OCI-M1 (cell line): Measurements from ENCODE around the gene KIDINS220.

Source experiments
- DNase-seq: peaks from one replicate; lab custom pipeline; 2025; lab: John Stamatoyannopoulos, UW

Gene KIDINS220

DNA sequence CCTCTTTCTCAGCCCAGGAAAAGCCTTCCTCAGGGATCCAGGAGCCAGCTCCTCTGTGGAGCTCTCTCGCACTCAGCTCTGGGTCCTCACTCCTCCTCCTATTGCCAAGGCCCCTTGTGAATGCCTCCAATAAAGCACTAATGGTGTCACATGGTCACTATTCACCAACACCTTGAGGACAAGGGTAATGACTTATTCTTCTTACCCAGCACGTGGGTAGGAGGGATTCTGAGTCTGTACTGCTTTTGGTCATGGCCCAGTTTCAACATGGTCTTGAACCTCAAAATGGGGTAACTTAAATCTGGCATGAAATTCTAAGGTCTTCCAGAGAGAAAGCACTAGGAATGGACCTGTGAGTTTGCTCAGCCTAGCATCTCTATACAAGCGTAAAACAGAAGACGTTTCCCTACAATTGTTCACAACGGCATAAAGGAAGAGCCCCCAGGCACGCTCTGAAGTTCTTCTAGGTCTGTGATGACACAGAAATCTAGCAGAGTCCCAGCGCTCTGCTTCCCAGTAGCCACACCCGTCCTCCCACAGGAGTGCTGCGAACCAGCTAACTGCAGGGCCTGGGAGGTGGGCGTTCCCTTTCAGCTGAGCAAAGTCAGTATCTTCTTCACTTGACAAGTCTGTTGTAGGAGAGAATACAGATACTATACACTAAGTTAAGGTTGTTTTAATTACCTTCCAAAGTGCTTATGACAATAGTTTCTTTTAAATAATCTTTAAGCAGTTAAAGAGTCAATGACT is 14.6 kb upstream of the KIDINS220 start:
- DNase-seq: peak; percentile 54

DNA sequence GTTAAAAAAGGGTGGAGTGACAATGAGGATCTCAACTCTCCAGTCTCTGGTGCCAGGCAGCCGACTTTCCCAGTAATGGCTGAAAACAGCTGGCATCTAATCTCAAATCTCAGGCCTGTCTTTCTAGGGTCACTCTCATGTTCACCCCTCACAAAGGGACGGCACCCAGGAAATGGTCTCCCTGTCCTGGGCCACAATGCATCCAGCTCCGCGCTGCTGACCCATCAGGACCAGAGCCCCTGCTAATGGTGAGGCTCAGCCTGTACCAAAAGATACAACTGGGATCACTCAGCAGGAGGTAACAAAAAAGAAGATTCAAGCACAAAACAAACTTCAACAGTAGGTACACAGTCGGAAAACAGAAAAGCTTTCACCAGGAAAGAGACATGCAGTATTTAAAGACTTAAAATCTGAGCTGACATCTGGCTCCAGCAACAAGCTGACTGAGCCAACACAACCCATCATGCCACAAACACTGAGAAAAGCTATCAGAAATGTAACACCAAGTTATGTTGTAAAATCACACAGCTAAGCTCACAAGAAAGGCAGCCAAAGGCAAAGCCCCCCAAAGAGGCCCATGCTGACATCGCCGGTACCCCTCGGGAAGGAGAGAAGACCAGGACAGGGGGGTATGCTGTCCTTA is 13.6 kb upstream of the KIDINS220 start:
- no peak for DNase-seq

DNA sequence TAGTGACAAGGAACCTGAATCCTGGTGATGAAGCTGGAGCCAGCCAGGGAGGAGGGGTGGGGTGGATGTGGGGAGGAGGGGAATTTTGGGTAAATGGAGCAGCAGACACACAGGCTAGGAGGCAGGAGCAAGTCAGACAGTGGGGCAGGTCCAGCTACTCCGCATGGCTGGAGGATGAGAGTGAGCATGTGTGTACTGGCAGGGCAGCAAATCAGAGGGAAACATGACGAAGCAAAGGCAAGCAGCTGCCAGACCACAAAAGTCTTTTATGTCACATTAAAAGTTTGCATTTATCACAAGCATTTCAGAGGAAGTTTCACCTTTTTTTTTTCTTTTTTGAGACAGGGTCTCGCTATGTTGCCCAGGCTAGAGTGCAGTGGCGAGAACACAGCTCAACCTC is 11.9 kb upstream of the KIDINS220 start:
- DNase-seq: no peak

DNA sequence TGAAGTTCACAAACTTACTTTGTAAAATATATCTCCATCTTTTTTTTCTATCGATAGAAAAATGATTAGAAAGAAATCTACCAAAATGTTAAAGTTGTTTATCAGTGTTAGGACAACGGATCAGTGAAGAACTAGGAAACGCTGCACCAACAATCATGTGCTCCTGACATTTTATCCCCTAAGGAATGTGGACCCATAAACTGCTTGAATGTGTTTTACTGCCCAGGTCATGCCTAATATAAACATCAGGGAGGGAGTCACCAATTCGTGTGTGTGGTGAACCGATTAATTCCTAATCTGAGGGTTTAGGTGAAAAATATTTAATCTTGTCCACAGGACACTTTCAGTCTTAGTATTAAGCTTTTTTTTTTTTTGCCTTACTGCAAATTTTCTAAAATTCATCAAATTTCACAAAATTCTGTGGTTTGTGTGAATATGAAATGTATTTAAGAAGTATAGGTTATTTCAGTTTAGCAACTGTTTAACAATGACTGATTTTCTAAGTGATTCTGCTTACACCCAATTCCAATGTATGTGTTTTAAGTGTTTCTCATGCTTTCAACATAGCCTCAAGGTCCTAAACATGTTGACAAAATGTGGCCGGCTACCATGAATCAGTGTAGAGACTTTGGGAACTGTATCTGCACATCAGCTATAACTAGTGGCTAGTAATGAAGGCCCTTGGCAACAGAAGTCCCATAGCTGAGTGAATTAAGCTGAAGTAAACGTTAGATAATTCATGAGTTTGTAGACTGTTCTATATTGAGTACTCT is 11.1 kb upstream of the KIDINS220 start:
- DNase-seq: no peak

DNA sequence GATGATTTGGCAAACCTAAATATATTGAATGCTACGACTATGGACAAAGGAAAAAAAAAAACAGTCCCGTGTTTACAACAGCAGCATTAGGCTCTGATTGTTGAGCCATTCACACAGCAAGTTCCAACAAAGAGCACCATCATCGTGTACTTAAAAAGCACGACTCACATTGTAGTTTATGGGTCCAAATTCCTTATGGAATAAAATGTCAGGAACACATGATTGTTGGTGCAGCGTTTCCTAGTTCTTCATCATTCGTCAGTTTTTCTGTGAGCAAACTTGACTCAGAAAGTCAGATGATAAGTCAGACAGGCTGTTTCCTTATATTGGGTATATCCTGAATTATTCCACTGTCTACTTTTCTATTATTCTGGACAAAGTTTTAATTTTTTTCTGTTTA is 10.0 kb upstream of the KIDINS220 start:
- DNase-seq: no peak

DNA sequence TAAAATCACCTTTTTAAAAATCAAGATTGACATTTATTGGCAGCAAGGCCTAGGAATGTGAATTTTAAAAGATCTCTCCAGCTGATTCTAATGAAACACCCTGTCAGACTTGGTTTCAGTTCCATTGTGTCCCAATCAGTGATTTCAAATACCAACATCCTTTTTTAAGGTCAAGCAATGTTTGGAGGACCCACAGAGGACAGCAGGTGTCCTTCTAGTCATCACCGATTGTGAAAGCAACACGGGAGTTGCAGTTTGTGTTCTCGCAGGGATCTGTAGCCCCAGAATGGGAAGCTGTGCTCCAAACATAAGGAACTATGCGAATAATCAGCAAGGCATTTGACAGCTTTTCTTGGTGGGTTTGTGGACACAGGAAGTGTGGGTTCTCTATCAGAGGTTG is 4.5 kb upstream of the KIDINS220 start:
- DNase-seq: no peak

DNA sequence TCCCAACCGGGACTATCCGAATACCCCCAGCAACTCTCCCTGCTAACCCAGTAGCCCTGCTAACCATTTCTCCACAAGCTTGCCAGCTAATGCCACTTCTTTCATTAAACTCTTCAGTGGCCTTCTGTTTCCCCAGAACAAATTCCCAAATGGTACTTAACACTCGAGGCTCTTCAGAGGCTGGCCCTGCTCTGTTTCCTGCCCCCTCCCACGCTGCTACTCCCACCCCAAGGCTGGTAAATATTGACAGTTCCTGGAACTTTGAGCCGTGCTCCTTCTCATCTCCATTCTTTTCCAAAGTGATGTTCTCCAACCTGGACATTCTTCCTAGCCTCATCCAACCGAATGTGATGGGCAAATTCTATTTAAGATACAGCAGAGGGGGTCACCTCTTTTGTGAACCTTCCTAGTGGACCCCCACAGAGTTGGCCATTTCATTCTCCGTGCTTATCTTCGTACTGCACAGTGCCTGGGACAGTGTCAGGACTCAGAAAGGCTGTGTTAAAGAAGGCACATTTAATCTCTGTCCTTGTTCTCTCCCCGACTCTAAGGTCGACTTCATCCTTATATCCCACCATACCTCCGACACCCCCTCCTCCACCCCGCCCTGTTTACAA is 3.2 kb upstream of the KIDINS220 start:
- no peak for DNase-seq

DNA sequence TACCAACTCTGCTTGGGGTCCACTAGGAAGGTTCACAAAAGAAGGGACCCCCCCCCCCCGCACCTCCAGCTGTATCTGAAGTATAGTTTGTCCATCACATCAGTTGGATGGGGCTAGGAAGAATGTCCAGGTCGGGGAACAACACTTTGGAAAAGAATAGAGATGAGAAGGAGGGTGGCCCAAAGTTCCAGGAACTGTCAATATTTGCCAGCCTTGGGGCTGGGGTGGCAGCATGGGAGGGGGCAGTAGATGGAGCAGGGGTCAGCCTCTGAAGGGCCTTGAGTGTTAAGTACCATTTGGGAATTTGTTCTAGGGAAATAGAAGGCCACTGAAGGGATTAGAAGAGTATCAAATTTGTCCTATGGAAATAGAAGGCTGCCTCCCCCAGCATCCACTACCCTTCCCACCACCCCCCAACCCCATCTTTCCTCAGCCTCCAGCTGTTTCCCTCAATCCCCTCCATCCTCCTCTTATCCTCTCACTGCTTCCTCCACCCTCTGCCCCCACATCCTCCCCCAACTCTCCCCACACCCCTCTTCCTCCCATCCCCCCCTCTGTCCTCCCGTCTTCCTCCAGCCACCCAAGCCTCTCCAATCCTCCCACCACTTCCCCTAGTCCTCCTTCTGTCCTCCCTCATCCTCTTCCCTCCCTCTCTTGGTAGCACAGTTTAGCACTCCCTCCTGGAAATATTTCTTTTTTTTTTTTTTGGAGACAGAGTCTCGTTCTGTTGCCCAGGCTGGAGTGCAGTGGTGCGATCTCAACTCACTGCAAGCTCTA is 2.0 kb upstream of the KIDINS220 start:
- DNase-seq: no peak

DNA sequence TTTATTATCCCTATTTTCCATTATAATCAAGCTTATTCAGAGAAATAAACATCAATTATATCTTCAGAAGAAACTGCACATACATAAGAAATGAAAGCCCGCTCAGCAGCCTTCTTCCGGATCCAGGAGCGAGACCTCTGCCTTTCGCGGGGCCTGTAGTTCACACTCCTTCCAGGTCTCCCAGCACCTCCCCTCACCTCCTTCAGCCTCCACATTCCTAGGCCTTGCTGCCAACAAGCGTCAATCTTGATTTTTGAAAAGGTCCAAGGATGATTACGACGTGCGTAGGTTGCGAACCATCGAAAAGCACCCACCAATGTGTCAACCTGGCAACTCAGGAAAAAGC is 355 bp upstream of the KIDINS220 start:
- no peak for DNase-seq

DNA sequence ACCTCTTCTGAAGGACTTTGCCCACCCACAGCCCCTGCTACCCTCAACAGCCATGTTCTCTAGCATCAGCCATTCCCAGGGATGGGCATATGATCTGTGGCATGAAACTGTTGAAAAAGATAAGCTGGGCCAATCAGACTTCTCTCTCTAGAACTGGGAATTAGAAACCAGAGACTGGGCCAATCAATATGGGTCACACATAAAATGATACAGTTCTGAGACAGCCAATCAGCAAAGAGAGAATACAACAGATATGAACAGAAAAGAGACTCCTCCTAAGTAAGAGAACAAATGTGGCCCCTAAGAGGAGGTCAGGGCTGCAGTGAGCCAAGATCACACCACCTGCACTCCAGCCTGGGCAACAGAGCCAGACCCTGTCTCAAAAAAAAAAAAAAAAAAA is 2.1 kb downstream of the KIDINS220 start:
- no peak for DNase-seq

DNA sequence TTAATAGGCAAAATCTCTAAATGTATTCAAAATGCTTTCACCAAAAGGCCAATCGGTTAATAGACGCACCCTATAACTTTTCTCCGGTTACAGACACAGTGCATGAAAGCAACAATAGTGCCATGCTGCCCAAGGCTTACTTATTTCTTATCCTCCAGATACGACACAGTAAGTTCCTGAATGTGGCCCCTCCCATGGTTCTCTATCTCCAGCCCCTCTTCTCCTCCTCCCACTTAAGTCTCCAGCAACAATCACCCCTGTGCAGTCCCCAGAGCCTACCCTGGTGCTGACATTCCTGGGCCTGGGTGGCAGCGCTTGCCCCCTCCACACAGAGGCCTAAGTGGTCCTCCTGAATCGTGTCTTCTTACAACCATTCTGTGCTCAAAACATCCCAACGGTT is 3.6 kb downstream of the KIDINS220 start:
- no peak for DNase-seq

DNA sequence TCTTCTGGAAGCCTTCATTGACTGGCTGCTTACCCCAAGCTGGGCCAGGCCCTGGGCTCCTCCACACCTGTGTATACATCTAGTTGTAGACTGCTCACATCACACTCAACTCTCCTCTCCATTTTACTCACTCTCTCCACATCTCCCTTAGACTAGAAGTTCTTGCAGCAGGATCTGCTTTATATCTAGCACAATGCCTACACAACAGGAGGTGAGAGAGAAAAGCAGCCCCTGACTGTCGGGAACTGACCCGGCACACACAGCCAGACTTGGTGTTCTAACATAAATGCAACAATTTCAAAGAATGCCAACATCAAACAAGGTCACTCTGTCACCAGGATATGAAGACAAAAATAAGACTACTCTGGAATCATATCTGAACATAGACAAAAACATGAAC is 5.9 kb downstream of the KIDINS220 start:
- no peak for DNase-seq

DNA sequence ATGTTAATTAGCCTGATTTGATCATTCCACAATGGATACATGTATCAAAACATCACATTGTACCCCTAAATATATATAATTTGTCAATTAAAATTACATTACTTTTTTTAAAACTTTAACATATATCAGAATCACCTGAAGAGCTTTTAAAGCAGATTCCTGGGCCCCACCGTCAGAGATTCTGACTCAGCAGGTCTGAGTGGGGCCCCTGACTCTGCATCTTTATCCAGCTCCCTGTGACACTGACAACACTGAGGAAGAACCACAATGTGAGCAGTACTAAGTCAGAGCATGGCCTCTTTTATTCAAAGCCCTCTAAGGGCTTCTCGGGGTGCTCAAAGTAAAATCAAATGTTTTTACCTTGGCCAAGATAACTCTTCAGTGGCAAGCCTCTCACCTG is 9.7 kb downstream of the KIDINS220 start:
- DNase-seq: no peak

DNA sequence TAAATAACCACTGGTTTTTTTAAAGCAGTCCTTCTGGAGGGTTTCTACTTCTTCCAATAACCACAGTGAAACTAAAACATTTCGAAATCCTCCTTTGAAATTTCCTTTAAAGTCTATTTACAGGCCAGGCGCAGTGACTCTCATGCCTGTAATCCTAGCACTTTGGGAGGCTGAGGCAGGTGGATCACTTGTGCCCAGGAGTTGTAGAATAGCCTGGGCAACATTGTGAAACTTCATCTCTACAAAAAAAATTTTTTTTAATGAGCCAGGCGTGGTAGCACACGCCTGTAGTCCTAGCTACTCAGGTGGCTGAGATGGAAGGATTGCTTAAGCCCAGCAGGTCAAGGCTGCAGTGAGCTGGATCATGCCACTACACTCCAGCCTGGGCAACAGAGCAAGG is 15.2 kb downstream of the KIDINS220 start:
- DNase-seq: no peak

DNA sequence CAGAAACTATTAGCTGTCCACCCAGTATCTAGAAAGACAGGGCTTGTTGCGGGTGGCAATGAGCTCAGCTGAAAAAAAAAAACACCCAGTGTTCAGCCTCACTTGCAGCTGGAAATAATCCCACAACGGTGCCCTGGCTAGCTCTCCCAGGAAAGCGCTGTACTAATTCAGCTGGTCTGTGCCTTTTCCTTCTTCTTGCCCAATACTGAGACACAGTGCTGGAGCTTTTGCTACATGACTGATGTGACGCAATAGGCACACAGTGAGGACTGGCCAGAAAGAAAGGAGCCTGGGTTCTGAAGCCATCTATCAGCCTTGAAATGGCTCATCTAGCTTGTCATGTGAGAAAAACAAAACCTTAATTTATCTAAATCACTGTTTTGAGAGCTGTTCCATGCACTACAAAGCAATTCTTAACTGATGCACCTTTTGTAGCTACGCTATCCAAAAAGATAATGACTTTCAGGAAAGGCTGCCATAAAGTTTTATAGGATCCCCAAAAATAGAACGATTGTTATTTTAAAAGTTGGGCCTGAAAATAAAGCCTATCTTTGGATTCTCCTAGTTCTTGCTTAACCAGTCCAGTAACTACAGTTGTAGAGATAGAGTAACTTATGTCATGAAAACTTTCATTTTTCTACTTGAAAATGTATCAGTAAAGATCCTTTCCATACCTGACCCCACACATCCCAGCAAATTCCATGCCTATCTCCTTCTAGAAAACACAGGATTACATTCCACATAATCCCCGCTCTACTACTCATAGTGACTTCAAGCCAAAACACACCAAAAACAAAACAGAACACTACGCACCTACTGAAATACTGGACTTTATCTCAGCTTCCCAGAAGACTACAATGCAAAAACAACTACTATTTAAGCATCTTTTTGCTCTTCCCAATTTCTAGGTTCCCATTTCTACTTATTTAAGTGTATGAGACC is 15.9 kb downstream of the KIDINS220 start:
- no peak for DNase-seq

DNA sequence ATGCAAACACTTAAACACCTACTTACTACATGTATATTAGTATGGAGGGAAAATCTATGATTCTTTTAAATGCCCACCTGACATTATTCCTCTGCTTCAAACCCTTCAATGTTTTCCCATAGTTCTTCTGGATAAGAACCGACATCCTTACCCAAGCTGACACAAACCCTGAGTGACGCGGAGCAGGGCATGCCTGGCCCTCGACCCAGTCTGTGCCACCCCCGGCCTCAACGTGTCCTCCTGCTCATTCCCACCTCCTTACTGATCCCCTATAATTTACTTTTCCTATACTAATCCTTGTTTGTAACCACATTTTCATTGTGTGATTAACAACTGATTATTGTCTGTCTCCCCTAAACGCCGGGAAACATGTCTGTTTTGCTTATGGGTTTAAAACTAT is 17.5 kb downstream of the KIDINS220 start:
- DNase-seq: no peak

DNA sequence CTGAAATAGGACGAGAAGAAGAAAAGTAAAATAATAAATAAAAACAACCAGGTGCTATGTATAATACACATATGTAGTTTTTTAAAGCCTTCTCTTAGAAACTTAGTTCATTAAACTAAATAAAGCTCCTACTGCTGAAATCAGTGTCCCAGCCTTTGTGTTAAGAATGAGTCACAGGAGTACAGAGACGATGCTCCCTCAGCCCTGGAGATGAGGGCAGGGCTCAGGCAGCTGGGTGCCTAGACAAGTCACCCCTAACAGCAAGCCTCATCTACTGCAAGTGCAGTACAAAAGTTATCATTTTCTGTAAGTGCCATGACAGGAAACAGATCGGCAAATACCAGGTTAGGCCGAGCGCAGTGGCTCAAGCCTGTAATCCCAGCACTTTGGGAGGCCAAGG is 18.2 kb downstream of the KIDINS220 start:
- DNase-seq: no peak

DNA sequence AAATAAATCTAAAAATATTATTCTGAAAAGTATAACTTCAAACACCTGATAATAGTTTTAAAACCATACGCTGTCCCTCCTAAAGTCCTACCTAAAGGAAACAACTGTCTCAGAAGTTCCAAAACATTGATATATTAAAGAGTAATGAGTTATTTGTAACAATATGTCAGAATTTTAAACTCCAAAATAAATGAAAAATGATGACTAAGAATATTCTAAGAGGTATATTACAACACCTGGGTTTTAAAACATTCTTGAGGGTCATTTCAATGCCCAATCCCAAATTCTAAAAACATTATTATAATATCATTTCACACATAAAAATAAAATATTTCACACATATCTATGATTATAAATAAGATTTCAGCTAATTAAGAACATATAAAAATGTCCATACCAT is 20.2 kb downstream of the KIDINS220 start:
- no peak for DNase-seq

DNA sequence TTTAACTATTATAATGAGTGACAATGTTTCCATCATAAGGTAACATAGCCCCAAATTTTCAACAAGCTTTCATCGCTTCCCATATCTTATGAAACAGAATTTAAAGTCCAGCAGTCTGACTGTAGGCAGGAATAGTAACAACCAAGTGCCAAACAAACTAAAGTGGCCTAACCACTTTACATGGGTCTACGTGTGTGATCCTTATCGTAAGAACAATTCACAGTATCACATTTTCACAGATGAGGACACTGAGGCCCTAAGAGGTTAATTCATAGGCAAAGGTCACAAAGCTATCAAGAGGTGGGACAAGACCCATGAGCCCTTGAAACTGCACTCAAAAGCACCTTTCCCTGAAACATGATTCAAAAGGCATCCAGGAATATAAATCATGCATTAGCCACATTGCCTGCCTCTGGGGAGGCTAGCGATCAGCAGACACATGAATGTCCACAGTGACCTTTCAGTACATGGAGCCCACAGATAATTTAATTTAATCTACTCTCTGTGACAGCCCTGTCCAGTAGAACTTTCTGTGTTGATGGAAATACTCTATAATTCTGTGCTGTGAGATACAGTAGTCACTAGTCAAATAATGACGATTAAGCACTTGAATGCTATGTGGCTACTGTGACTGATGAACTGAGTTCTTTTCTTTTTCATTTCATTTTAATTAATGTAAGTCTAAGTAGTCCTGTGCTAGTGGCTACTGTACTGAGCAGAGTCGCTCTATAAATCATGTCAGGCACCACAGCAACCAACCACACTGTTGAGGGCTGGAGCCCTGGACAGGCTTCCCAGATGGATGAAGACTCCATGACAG is 30.3 kb downstream of the KIDINS220 start:
- no peak for DNase-seq
